ENCODE data around the gene APLP1.
"Not testable (repeated sequence)": the region's sequence is repeated elsewhere in the genome, so short reads cannot be mapped to it uniquely, and the experiment has no call there.

The APLP1 gene

GRCh38 chr19:35879068-35879467 lies 10.7 kb downstream of the APLP1 start:
- in situ Hi-C loops (cut with HindIII; ENCODE audit: low sequenced_read_pairs): no loop called here

- in situ Hi-C loops (cut with HindIII; ENCODE audit: low sequenced_read_pairs): no loop called here
Measured at GRCh38 chr19:35879770-35880317, 11.5 kb downstream of the APLP1 start.

- in situ Hi-C loops (cut with HindIII; ENCODE audit: low sequenced_read_pairs): no loop called here
Measured at GRCh38 chr19:35882114-35882832, 13.9 kb downstream of the APLP1 start.

- in situ Hi-C loops (cut with HindIII; ENCODE audit: low sequenced_read_pairs): no loop called here
Measured at GRCh38 chr19:35883882-35884281, 15.5 kb downstream of the APLP1 start.

- in situ Hi-C loops (cut with HindIII; ENCODE audit: low sequenced_read_pairs): no loop called here
Measured at GRCh38 chr19:35885225-35885738, 16.9 kb downstream of the APLP1 start.

GRCh38 chr19:35885904-35886303 lies 17.5 kb downstream of the APLP1 start:
- in situ Hi-C loops (cut with HindIII; ENCODE audit: low sequenced_read_pairs): no loop called here

- in situ Hi-C loops (cut with HindIII; ENCODE audit: low sequenced_read_pairs): no loop called here
Measured at GRCh38 chr19:35887197-35887596, 18.8 kb downstream of the APLP1 start.

GRCh38 chr19:35888398-35888797 lies 20.0 kb downstream of the APLP1 start:
- in situ Hi-C loops (cut with HindIII; ENCODE audit: low sequenced_read_pairs): no loop called here

GRCh38 chr19:35889370-35890112 lies 21.2 kb downstream of the APLP1 start:
- in situ Hi-C loops (cut with HindIII; ENCODE audit: low sequenced_read_pairs): no loop called here

- in situ Hi-C loops (cut with HindIII; ENCODE audit: low sequenced_read_pairs): no loop called here
Measured at GRCh38 chr19:35890113-35890650, 21.8 kb downstream of the APLP1 start.

- in situ Hi-C loops (cut with HindIII; ENCODE audit: low sequenced_read_pairs): not testable (repeated sequence)
Measured at GRCh38 chr19:35891819-35892218, 23.4 kb downstream of the APLP1 start.

- in situ Hi-C loops (cut with HindIII; ENCODE audit: low sequenced_read_pairs): no loop called here
Measured at GRCh38 chr19:35894342-35894741, 26.0 kb downstream of the APLP1 start.

GRCh38 chr19:35895911-35896642 lies 27.7 kb downstream of the APLP1 start:
- in situ Hi-C loops (cut with HindIII; ENCODE audit: low sequenced_read_pairs): no loop called here

GRCh38 chr19:35896643-35897040 lies 28.3 kb downstream of the APLP1 start:
- in situ Hi-C loops (cut with HindIII; ENCODE audit: low sequenced_read_pairs): no loop called here

- in situ Hi-C loops (cut with HindIII; ENCODE audit: low sequenced_read_pairs): no loop called here
Measured at GRCh38 chr19:35897706-35898451, 29.5 kb downstream of the APLP1 start.

GRCh38 chr19:35898499-35898809 lies 30.1 kb downstream of the APLP1 start:
- in situ Hi-C loops (cut with HindIII; ENCODE audit: low sequenced_read_pairs): no loop called here

- in situ Hi-C loops (cut with HindIII; ENCODE audit: low sequenced_read_pairs): loop anchor here (5.0 kb wide), 1 partner anchor 47 kb away; the partner anchor contains the start of gene NPHS1
Measured at GRCh38 chr19:35899547-35900214, 31.3 kb downstream of the APLP1 start.

- in situ Hi-C loops (cut with HindIII; ENCODE audit: low sequenced_read_pairs): loop anchor here (5.0 kb wide), 1 partner anchor 49 kb away; the partner anchor contains the start of gene NPHS1
Measured at GRCh38 chr19:35901055-35901644, 32.8 kb downstream of the APLP1 start.

All from endothelial cell of hepatic sinusoid (primary cell).